ENCODE data around the gene C17orf50.

The C17orf50 gene

GRCh38 chr17:35740997-35741931, 19.4 kb upstream of the C17orf50 start:
- DNase-seq (ENCODE audit: low read depth), result no peak

GRCh38 chr17:35742496-35742895, 18.2 kb upstream of the C17orf50 start:
- H3K4me3 ChIP-seq (ENCODE audit: low read depth, low read length), result no peak overlapping the region
- TF ChIP-seq, protein P1, sequence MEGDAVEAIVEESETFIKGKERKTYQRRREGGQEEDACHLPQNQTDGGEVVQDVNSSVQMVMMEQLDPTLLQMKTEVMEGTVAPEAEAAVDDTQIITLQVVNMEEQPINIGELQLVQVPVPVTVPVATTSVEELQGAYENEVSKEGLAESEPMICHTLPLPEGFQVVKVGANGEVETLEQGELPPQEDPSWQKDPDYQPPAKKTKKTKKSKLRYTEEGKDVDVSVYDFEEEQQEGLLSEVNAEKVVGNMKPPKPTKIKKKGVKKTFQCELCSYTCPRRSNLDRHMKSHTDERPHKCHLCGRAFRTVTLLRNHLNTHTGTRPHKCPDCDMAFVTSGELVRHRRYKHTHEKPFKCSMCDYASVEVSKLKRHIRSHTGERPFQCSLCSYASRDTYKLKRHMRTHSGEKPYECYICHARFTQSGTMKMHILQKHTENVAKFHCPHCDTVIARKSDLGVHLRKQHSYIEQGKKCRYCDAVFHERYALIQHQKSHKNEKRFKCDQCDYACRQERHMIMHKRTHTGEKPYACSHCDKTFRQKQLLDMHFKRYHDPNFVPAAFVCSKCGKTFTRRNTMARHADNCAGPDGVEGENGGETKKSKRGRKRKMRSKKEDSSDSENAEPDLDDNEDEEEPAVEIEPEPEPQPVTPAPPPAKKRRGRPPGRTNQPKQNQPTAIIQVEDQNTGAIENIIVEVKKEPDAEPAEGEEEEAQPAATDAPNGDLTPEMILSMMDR (IDR thresholded peaks at IDR 0.05; ENCODE audit: low read depth, low read length, missing control alignments), result no peak

More at GRCh38 chr17:35740997-35741931, 19.4 kb upstream of the C17orf50 start:
- H3K4me3 ChIP-seq (ENCODE audit: low read depth, low read length), result no peak overlapping the region
- TF ChIP-seq, protein P1 (IDR thresholded peaks at IDR 0.05; ENCODE audit: low read depth, low read length, missing control alignments), result no peak

DNA sequence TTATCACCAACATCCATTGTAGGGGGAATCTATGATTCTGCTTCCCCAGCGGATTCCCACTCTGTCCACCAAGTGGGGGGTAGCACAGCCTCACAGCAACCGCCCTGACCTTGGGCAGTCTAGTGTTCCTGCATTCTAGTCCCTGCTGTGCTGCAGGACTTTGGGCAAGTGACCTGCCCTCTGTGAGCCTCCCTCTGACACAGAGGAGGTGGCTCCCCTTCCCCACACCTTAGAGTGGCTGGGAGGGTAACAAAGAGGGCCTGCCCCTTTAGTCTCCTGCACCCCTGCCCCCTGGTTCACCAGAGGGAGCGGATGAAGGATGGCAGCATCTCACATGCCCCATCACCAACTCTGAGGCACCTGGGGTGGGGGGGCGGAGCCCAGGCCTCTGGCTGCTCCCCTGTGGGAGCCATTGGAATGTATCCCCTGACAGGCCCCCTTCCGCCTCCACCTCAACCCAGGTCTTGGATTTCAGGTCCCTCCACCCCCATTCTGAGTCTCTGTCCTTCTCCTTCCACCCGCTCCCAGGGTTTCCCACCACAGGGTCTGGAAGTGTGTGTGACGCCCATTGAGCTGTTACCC, 17.7 kb upstream of the C17orf50 start:
- TF ChIP-seq, protein P1 (IDR thresholded peaks at IDR 0.05; ENCODE audit: low read depth, low read length, missing control alignments), result no peak
- DNase-seq (ENCODE audit: low read depth), result no peak

More at GRCh38 chr17:35742496-35742895, 18.2 kb upstream of the C17orf50 start:
- no peak for DNase-seq (ENCODE audit: low read depth)

GRCh38 chr17:35743626-35744328, 16.9 kb upstream of the C17orf50 start:
- H3K4me3 ChIP-seq (ENCODE audit: low read depth, low read length), result no peak overlapping the region
- TF ChIP-seq, protein P1 (IDR thresholded peaks at IDR 0.05; ENCODE audit: low read depth, low read length, missing control alignments), result no peak
- no peak for DNase-seq (ENCODE audit: low read depth)

More for the DNA sequence above, 17.7 kb upstream of the C17orf50 start:
- H3K4me3 ChIP-seq (ENCODE audit: low read depth, low read length), result no peak overlapping the region

DNA sequence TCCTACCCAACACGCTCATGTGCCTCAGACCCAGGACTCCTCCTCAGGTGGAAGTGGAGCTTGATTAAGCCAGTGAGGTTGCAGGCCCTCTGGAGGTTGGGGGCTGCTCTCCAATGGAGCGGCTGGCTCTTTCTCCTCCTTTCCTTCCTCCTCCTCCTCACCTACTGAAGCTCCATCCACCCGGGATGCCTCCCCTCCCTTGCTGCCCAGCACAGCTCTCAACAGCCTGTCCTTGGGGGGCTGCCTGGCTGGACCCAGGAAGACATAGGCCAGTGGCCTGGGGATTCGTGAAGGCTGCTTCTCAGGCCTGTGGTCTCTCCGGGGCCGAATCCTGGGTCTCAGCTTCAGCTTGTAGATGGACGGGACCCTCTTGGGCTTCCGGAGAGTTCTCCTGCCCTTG, 15.9 kb upstream of the C17orf50 start:
- TF ChIP-seq, protein P1 (IDR thresholded peaks at IDR 0.05; ENCODE audit: low read depth, low read length, missing control alignments), result no peak
- no peak overlapping the region for H3K4me3 ChIP-seq (ENCODE audit: low read depth, low read length)
- DNase-seq (ENCODE audit: low read depth), result no peak

GRCh38 chr17:35745246-35745645, 15.4 kb upstream of the C17orf50 start:
- DNase-seq (ENCODE audit: low read depth), result no peak
- no peak overlapping the region for H3K4me3 ChIP-seq (ENCODE audit: low read depth, low read length)
- TF ChIP-seq, protein P1 (IDR thresholded peaks at IDR 0.05; ENCODE audit: low read depth, low read length, missing control alignments), result no peak

Data from GM12864 (cell line).